ENCODE measurements around the gene GRIN3B.

The GRIN3B gene

DNA sequence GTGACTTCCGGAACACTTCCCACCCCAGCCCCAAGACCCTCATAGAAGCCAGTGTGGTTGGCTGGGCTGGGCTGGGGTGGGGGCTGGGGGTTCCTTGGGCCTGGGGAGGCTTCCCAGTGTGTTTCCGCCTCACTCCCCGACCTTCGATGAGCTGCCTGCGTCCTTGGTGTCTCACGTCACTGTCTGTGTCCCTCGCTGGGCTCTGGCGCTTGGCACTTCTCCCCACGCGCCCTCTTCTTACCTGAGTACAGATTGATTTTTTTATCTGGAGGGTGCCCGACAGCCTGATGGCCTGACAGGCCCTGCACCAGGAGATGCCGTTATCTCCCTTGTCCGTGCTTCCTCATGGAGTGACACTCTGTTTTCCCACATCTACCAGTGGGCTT, 7.6 kb upstream of the GRIN3B start:
- H3K79me2 ChIP-seq (ENCODE audit: low read length), result no peaks in the 10 kb centered on the region
- H3K9ac ChIP-seq (ENCODE audit: low read length), result no peak overlapping the region
- H3K4me2 ChIP-seq (ENCODE audit: low read length), result no peak overlapping the region
- no peak overlapping the region for H3K4me3 ChIP-seq (ENCODE audit: low read length)
- H3K4me1 ChIP-seq (ENCODE audit: low read length), result no peaks in the 10 kb centered on the region
- H4K20me1 ChIP-seq (ENCODE audit: insufficient read depth, low read length), result no peaks in the 10 kb centered on the region
- no peaks in the 10 kb centered on the region for H3K27me3 ChIP-seq (ENCODE audit: low read depth, low read length)
- H3K27ac ChIP-seq (ENCODE audit: low read length), result no peak overlapping the region
- H2AFZ ChIP-seq (ENCODE audit: low read depth, low read length), result no peak overlapping the region
- TF ChIP-seq EZH2phosphoT487 (IDR thresholded peaks at IDR 0.05; ENCODE audit: low read depth) (no peak), CTCF (IDR thresholded peaks at IDR 0.05; ENCODE audit: low read depth, low read length) (no peak)
- H3K36me3 ChIP-seq (replicated peaks; ENCODE audit: low read depth, low read length), result peaks cover 42% of the 10 kb centered on the region
- H3K9me3 ChIP-seq (ENCODE audit: insufficient read depth, low read length), result no peaks in the 10 kb centered on the region

GRCh38 chr19:993361-993830, 6.8 kb upstream of the GRIN3B start:
- no peak for TF ChIP-seq CTCF (IDR thresholded peaks at IDR 0.05; ENCODE audit: low read depth, low read length)
- TF ChIP-seq EZH2phosphoT487 (IDR thresholded peaks at IDR 0.05; ENCODE audit: low read depth), result no peak
- H4K20me1 ChIP-seq (ENCODE audit: insufficient read depth, low read length), result no peaks in the 10 kb centered on the region

GRCh38 chr19:993831-994393, 6.3 kb upstream of the GRIN3B start:
- Histone ChIP-seq H3K36me3 (replicated peaks; ENCODE audit: low read depth, low read length) (peaks cover 36% of the 10 kb centered on the region), H3K9me3 (ENCODE audit: insufficient read depth, low read length) (no peaks in the 10 kb centered on the region), H3K4me2 (ENCODE audit: low read length) (no peak overlapping the region), H3K27ac (ENCODE audit: low read length) (no peak overlapping the region), H4K20me1 (ENCODE audit: insufficient read depth, low read length) (no peaks in the 10 kb centered on the region), H3K79me2 (ENCODE audit: low read length) (no peaks in the 10 kb centered on the region), H3K27me3 (ENCODE audit: low read depth, low read length) (no peaks in the 10 kb centered on the region), H3K4me3 (ENCODE audit: low read length) (no peak overlapping the region), H2AFZ (ENCODE audit: low read depth, low read length) (no peak overlapping the region), H3K9ac (ENCODE audit: low read length) (no peak overlapping the region), H3K4me1 (ENCODE audit: low read length) (no peaks in the 10 kb centered on the region)
- no peak for TF ChIP-seq CTCF (IDR thresholded peaks at IDR 0.05; ENCODE audit: low read depth, low read length)
- TF ChIP-seq EZH2phosphoT487 (IDR thresholded peaks at IDR 0.05; ENCODE audit: low read depth), result no peak

More at GRCh38 chr19:993361-993830, 6.8 kb upstream of the GRIN3B start:
- Histone ChIP-seq H2AFZ (ENCODE audit: low read depth, low read length) (no peak overlapping the region), H3K79me2 (ENCODE audit: low read length) (no peaks in the 10 kb centered on the region), H3K9me3 (ENCODE audit: insufficient read depth, low read length) (no peaks in the 10 kb centered on the region), H3K9ac (ENCODE audit: low read length) (no peak overlapping the region), H3K36me3 (replicated peaks; ENCODE audit: low read depth, low read length) (peaks cover 38% of the 10 kb centered on the region), H3K27me3 (ENCODE audit: low read depth, low read length) (no peaks in the 10 kb centered on the region), H3K27ac (ENCODE audit: low read length) (no peak overlapping the region), H3K4me3 (ENCODE audit: low read length) (no peak overlapping the region), H3K4me2 (ENCODE audit: low read length) (no peak overlapping the region), H3K4me1 (ENCODE audit: low read length) (no peaks in the 10 kb centered on the region)

GRCh38 chr19:994516-994915, 5.7 kb upstream of the GRIN3B start:
- no peak for TF ChIP-seq CTCF (IDR thresholded peaks at IDR 0.05; ENCODE audit: low read depth, low read length)
- TF ChIP-seq EZH2phosphoT487 (IDR thresholded peaks at IDR 0.05; ENCODE audit: low read depth), result no peak
- H3K9me3 ChIP-seq (ENCODE audit: insufficient read depth, low read length), result no peaks in the 10 kb centered on the region
- no peak overlapping the region for H2AFZ ChIP-seq (ENCODE audit: low read depth, low read length)
- H3K27me3 ChIP-seq (ENCODE audit: low read depth, low read length), result no peaks in the 10 kb centered on the region
- no peaks in the 10 kb centered on the region for H3K79me2 ChIP-seq (ENCODE audit: low read length)
- H3K4me2 ChIP-seq (ENCODE audit: low read length), result no peak overlapping the region
- peaks cover 30% of the 10 kb centered on the region for H3K36me3 ChIP-seq (replicated peaks; ENCODE audit: low read depth, low read length)
- no peaks in the 10 kb centered on the region for H3K4me1 ChIP-seq (ENCODE audit: low read length)
- no peak overlapping the region for H3K9ac ChIP-seq (ENCODE audit: low read length)
- no peaks in the 10 kb centered on the region for H4K20me1 ChIP-seq (ENCODE audit: insufficient read depth, low read length)
- H3K4me3 ChIP-seq (ENCODE audit: low read length), result no peak overlapping the region
- no peak overlapping the region for H3K27ac ChIP-seq (ENCODE audit: low read length)

All from OCI-LY3 (cell line).